Adrenal gland (tissue), 12 donors: ENCODE measurements around the gene KCNJ6. TPM values are rescaled to one million over a fixed set of nuclear protein-coding genes. Genes with fewer than 3 reads are reported as not detected.

Source experiments
- DNase-seq, 7 donors: peaks; one replicate each; pipeline ENCODE4 v3.0.0-alpha.2; 2019 to 2020
- H3K27ac ChIP-seq, 5 donors: fragments of 200-600 bp; sonication (generic) in 4 of 5; 1 replicate in 3 of 5; 2 replicates in 2 of 5; pipeline versions ENCODE4 v1.5.1 to v1.8.0; 2016 to 2020; ENCODE audit warnings: mild to moderate bottlenecking in 1 of 5
- H3K27me3 ChIP-seq: fragments of 200-600 bp; 2 replicates; pipeline ENCODE4 v1.8.0; 2021
- H3K36me3 ChIP-seq, 2 donors: fragments of 200-600 bp; replicated peaks in 1 of 2; 1 replicate in 1 of 2; 2 replicates in 1 of 2; pipeline versions ENCODE4 v1.5.1 to v1.8.0; 2018 to 2022
- H3K4me1 ChIP-seq, 2 donors: fragments of 200-600 bp; replicated peaks in 1 of 2; 1 replicate in 1 of 2; 2 replicates in 1 of 2; pipeline versions ENCODE4 v1.5.1 to v1.8.0; 2018 to 2021
- H3K4me3 ChIP-seq, 4 donors: fragments of 200-600 bp; sonication (generic) in 3 of 4; one replicate each; pipeline ENCODE4 v1.5.1; 2016 to 2018
- H3K9me3 ChIP-seq, 3 donors: fragments of 200-600 bp; sonication (generic) in 1 of 3; replicated peaks in 1 of 3; 1 replicate in 2 of 3; 2 replicates in 1 of 3; pipeline versions ENCODE4 v1.5.1 to v1.8.0; 2016 to 2021
- CTCF ChIP-seq, 6 experiments: fragments of 450-650 bp in 4 of 6; fragments of 200-600 bp in 2 of 6; sonication (generic) in 1 of 6; IDR thresholded peaks; 1 replicate in 5 of 6; 2 replicates in 1 of 6; pipeline versions ENCODE4 v1.5.1 to v1.8.0; 2016 to 2021; ENCODE audit warnings: antibody characterized with exemption in 6 of 6, mild to moderate bottlenecking in 2 of 6, moderate library complexity in 1 of 6
- POLR2A ChIP-seq, 2 donors: fragments of 450-650 bp; IDR thresholded peaks; one replicate each; pipeline ENCODE4 v1.6.1; 2017; ENCODE audit warnings: antibody characterized with exemption in 2 of 2, mild to moderate bottlenecking in 2 of 2, moderate library complexity in 1 of 2
- WGBS, 4 donors: extraction: QIAGEN DNeasy Blood & Tissue Kit in 2 of 4; methylation state at CpG; one replicate each; pipeline versions ENCODE4 v1.1.5 to v1.1.7; 2013 to 2017; 5-methylcytosine and 5-hydroxymethylcytosine counted together
- intact Hi-C, 2 donors: fragments of 100-400 bp; cut with DNase I; formaldehyde crosslinking; loops; one replicate each; pipeline versions ENCODE4 v1.14.1 to v1.15.0; 2022 to 2023
- polyA plus RNA-seq, 3 donors: library from polyadenylated mRNA; stranded (reverse); fragments of 200-250 nt in 2 of 3; fragments of 350-450 nt in 1 of 3; fragmentation: Illumina TruSeq in 1 of 3; extraction: RNeasy Lipid Tissue Mini Kit (QIAGEN cat#74804) in 1 of 3; gene quantifications; one replicate each; pipeline ENCODE4 v1.2.3, GENCODE V29; 2013 to 2014
- total RNA-seq, 9 donors: library from RNA; depleted of rRNA in 4 of 9; stranded (reverse); fragments of >200 nt in 4 of 9; fragments of 120-200 nt in 1 of 9; fragmentation: NEBNext Ultra II Directional in 1 of 9; extraction: Animal tissue kit (Norgen Biotek cat#: 25700) in 1 of 9; gene quantifications; one replicate each; pipeline versions ENCODE4 v1.1.0 to v1.2.4, GENCODE V29; 2013 to 2023
- donor health status: healthy with polysubstance abuse.
- donor health status: Bipolar disorder and iron deficiency.
- donor health status: DM: yes; HTN: yes; CAD: no.
- donor health status: DM: no; HTN: no; CAD: no.
- donor health status: DM: no; HTN: no; CAD: no.
- donor health status: DM: yes; HTN: yes; CAD: no.

KCNJ6 gene
- total and polyA plus RNA-seq, 12 donors, result 0.03 to 0.60 (median 0.07) TPM; not detected in 4

- intact Hi-C loops, result no loop called here
- no peak for TF ChIP-seq POLR2A (IDR thresholded peaks at IDR 0.05)
- TF ChIP-seq CTCF (IDR thresholded peaks at IDR 0.05), result no peak
- WGBS, 4 donors, result 82 to 89% (median 88%) methylated on average over 3 to 5 of the region's 5 CpGs
Observed at GRCh38 chr21:37671381-37671780, 244.9 kb downstream of the KCNJ6 start.

GRCh38 chr21:37670883-37671282, 245.4 kb downstream of the KCNJ6 start:
- H3K9me3 ChIP-seq, result no peaks in the 10 kb centered on the region
- H3K36me3 ChIP-seq, result no peaks in the 10 kb centered on the region
- TF ChIP-seq CTCF (IDR thresholded peaks at IDR 0.05) (no peak), POLR2A (IDR thresholded peaks at IDR 0.05) (no peak)
- H3K4me3 ChIP-seq, result no peak overlapping the region
- H3K27me3 ChIP-seq, result peaks cover 8% of the 10 kb centered on the region
- no peaks in the 10 kb centered on the region for H3K4me1 ChIP-seq
- DNase-seq, result no peak
- no peak overlapping the region for H3K27ac ChIP-seq
- 60 to 81% (median 67%) methylated on average over 2 of the region's 2 CpGs for WGBS, 4 donors
- intact Hi-C loops, result no loop called here

More at GRCh38 chr21:37671381-37671780, 244.9 kb downstream of the KCNJ6 start:
- Histone ChIP-seq H3K27me3 (peaks cover 8% of the 10 kb centered on the region), H3K4me1 (no peaks in the 10 kb centered on the region), H3K36me3 (no peaks in the 10 kb centered on the region), H3K27ac (no peak overlapping the region), H3K9me3 (no peaks in the 10 kb centered on the region), H3K4me3 (no peak overlapping the region)
- no peak for DNase-seq

GRCh38 chr21:37669249-37669648, 247.0 kb downstream of the KCNJ6 start:
- Histone ChIP-seq H3K4me3 (no peak overlapping the region), H3K9me3 (no peaks in the 10 kb centered on the region), H3K27ac (no peak overlapping the region), H3K27me3 (peaks cover 8% of the 10 kb centered on the region), H3K4me1 (no peaks in the 10 kb centered on the region), H3K36me3 (no peaks in the 10 kb centered on the region)
- TF ChIP-seq POLR2A (IDR thresholded peaks at IDR 0.05) (no peak), CTCF (IDR thresholded peaks at IDR 0.05) (no peak)
- no peak for DNase-seq
- 72 to 88% (median 86%) methylated on average over 3 of the region's 3 CpGs for WGBS, 4 donors
- intact Hi-C loops, result no loop called here

GRCh38 chr21:37668462-37669239, 247.6 kb downstream of the KCNJ6 start:
- no peak for DNase-seq
- TF ChIP-seq CTCF (IDR thresholded peaks at IDR 0.05) (no peak), POLR2A (IDR thresholded peaks at IDR 0.05) (no peak)
- no peaks in the 10 kb centered on the region for H3K9me3 ChIP-seq
- intact Hi-C loops, result no loop called here
- no peaks in the 10 kb centered on the region for H3K36me3 ChIP-seq
- H3K27ac ChIP-seq, result no peak overlapping the region
- no peak overlapping the region for H3K4me3 ChIP-seq
- WGBS, 4 donors, result 79 to 87% (median 83%) methylated on average over 7 of the region's 7 CpGs
- no peaks in the 10 kb centered on the region for H3K4me1 ChIP-seq
- peaks cover 4% of the 10 kb centered on the region for H3K27me3 ChIP-seq
